Measurements from ENCODE around the gene FCER1A. TPM values are rescaled to one million over a fixed set of nuclear protein-coding genes. Genes with fewer than 3 reads are reported as not detected.

The FCER1A gene
- not detected for total RNA-seq

GRCh38 chr1:159302095-159302494 is at the start of gene FCER1A:
Gene FCER1A, plus strand, starts transcription at chr1:159302336. Its CDS starts 29 bp downstream, at chr1:159302365.
- ChIA-PET CTCF (interaction anchor here (0.6 kb wide), 1 partner anchor 106 kb away, joined by 5 read pairs; no protein-coding TSS in a partner anchor), POLR2A (no interaction called here)
- H3K4me3 Mint-ChIP-seq: no peak within 1 kb of the TSS
- H3K27ac Mint-ChIP-seq: no peak within 1 kb of the TSS
- no peaks in the 10 kb centered on the region for H3K9me3 Mint-ChIP-seq
- H3K27me3 Mint-ChIP-seq: peaks cover 11% of the 10 kb centered on the region
- no peak for DNase-seq
- H3K36me3 Mint-ChIP-seq (ENCODE audit: low read depth): no peaks in the 10 kb centered on the region
- no peaks in the 10 kb centered on the region for H3K4me1 Mint-ChIP-seq

DNA sequence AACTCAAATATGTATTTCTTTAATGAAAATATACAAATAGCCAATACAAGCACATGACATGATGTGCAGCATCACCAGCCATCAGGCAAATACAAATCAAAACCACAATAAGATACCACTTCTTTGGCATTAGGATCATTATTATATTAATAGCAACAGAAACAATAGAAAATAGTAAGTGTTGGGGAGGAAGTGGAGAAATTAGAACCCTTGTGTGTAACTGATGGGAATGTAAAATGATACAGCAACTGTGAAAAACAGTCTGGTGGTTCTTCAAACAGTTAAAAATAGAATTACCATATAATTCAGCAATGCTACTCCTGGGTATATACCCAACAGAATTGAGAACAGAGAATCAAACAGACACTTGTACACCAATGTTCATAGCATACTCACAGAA is 40.8 kb upstream of the FCER1A start:
- H3K36me3 Mint-ChIP-seq (ENCODE audit: low read depth): no peaks in the 10 kb centered on the region
- H3K4me1 Mint-ChIP-seq: peaks cover 1% of the 10 kb centered on the region
- POLR2A ChIA-PET: no interaction called here
- no peak for DNase-seq
- CTCF ChIA-PET: no interaction called here
- no peak overlapping the region for H3K4me3 Mint-ChIP-seq
- no peak overlapping the region for H3K27ac Mint-ChIP-seq
- peaks cover 4% of the 10 kb centered on the region for H3K27me3 Mint-ChIP-seq
- H3K9me3 Mint-ChIP-seq: peaks cover 3% of the 10 kb centered on the region

DNA sequence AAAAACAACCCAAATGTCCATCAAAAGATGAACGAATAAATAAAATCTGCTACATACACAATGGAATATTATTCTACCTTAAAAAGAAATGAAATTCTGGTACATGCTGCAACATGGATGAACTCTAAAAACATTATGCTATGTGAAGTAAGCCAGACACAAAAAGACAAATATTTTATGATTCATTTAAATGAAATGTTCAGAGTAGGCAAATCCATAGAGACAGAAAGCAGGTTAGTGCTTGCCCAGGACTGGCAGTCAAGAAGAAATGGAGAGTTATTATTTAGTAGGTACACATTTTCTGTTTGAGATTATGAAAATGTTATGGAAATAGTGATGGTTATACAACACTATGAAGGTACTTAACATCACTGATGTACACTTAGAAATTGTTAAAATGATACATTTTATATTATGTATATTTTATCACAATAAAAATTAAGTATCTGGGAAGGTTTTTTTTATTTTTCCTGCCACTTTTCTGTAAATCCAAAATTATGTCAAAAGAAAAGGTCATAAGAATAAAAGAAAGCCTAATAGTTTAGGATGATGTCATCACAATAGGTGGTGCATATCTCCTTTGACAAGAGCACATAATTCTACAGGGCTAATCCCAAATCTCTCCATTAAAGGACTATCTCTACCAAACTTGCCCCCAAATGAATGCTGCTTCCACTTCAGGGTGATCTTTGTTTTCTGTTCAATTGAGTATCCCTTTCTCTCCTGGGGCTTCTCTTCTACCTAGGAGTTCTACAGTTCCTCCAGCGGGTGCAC is 40.2 kb upstream of the FCER1A start:
- no peak for DNase-seq
- Mint-ChIP-seq H3K36me3 (ENCODE audit: low read depth) (no peaks in the 10 kb centered on the region), H3K4me1 (peaks cover 7% of the 10 kb centered on the region), H3K27ac (no peak overlapping the region), H3K4me3 (no peak overlapping the region), H3K27me3 (peaks cover 4% of the 10 kb centered on the region), H3K9me3 (peaks cover 5% of the 10 kb centered on the region)
- ChIA-PET POLR2A (no interaction called here), CTCF (no interaction called here)

DNA sequence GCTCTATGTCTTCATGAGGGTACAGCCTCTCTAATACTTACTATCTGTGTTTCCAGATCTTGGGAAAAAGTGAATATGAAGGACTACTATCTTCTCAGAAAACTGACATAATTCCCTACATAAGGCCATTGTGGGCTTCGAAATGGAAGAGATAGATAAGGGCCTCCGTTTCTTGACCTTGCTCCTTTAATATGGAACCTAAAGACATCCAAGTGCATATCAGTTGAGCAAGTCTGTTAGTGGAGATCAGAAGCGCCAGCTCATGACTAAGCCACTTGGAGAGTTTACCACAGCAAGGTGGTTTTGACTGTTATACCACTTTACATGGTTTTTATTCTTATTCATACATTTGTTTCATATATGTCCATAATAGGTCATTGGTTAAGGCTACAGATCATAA is 35.3 kb upstream of the FCER1A start:
- Mint-ChIP-seq H3K4me3 (no peak overlapping the region), H3K4me1 (peaks cover 9% of the 10 kb centered on the region), H3K27me3 (peaks cover 8% of the 10 kb centered on the region), H3K9me3 (peaks cover 3% of the 10 kb centered on the region), H3K27ac (no peak overlapping the region), H3K36me3 (ENCODE audit: low read depth) (no peaks in the 10 kb centered on the region)
- CTCF ChIA-PET: no interaction called here
- DNase-seq: no peak
- POLR2A ChIA-PET: no interaction called here

DNA sequence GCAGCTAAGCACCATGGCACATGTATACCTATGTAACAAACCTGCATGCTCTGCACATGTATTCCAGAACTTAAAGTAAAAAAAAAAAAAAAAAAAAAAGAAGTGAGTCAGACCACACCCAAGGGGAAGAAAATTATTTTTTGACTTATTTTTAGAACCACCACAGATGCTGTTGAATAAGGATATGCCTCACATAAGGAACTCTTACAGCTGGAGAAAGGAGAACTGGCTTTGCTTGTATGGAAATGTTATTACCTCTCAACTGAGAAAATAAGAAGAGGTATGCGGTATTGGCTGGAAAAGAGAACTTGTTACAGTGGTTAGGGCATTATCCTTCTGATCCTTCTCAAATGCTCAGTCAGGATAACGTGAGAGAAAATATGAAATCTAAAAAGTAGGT is 27.5 kb upstream of the FCER1A start:
- Mint-ChIP-seq H3K4me3 (no peak overlapping the region), H3K36me3 (ENCODE audit: low read depth) (no peaks in the 10 kb centered on the region), H3K4me1 (no peaks in the 10 kb centered on the region), H3K27me3 (peaks cover 17% of the 10 kb centered on the region), H3K9me3 (no peaks in the 10 kb centered on the region), H3K27ac (no peak overlapping the region)
- POLR2A ChIA-PET: no interaction called here
- CTCF ChIA-PET: interaction anchor here (0.7 kb wide), 1 partner anchor 247 kb away, joined by 5 read pairs; no protein-coding TSS in a partner anchor
- DNase-seq: no peak

- no peak overlapping the region for H3K4me3 Mint-ChIP-seq
- H3K9me3 Mint-ChIP-seq: no peaks in the 10 kb centered on the region
- DNase-seq: no peak
- ChIA-PET POLR2A (no interaction called here), CTCF (no interaction called here)
- peaks cover 17% of the 10 kb centered on the region for H3K27me3 Mint-ChIP-seq
- no peak overlapping the region for H3K27ac Mint-ChIP-seq
- no peaks in the 10 kb centered on the region for H3K4me1 Mint-ChIP-seq
- no peaks in the 10 kb centered on the region for H3K36me3 Mint-ChIP-seq (ENCODE audit: low read depth)
These were observed 26.2 kb upstream of the FCER1A start for GRCh38 chr1:159275891-159276290.

DNA sequence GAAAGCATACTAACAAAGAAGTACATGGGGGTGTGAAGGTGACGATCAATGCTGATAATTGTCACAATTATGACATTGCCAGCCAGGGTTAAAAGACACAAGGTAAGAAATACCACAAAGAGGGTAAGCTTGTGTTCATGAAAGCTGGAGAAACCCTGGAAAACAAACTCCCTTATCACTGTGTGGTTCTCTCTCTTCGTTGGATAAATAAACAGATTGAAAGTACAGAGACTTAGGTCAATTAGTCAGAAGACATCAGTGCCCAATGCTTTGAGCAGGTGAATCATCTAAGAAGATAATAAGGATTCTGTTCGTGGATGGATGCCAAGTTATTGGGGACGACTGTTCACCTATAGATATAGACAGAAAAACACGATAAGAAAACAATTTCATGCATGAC is 22.4 kb upstream of the FCER1A start:
- no peak for DNase-seq

GRCh38 chr1:159282118-159282517 is 20.0 kb upstream of the FCER1A start:
- Mint-ChIP-seq H3K4me3 (no peak overlapping the region), H3K36me3 (ENCODE audit: low read depth) (no peaks in the 10 kb centered on the region), H3K9me3 (no peaks in the 10 kb centered on the region), H3K27me3 (peaks cover 5% of the 10 kb centered on the region), H3K4me1 (no peaks in the 10 kb centered on the region), H3K27ac (no peak overlapping the region)
- CTCF ChIA-PET: no interaction called here
- POLR2A ChIA-PET: no interaction called here
- no peak for DNase-seq

More for the DNA sequence above, 22.4 kb upstream of the FCER1A start:
- H3K27me3 Mint-ChIP-seq: peaks cover 9% of the 10 kb centered on the region
- H3K4me3 Mint-ChIP-seq: no peak overlapping the region
- POLR2A ChIA-PET: no interaction called here
- no peaks in the 10 kb centered on the region for H3K36me3 Mint-ChIP-seq (ENCODE audit: low read depth)
- no peaks in the 10 kb centered on the region for H3K4me1 Mint-ChIP-seq
- no peak overlapping the region for H3K27ac Mint-ChIP-seq
- CTCF ChIA-PET: no interaction called here
- H3K9me3 Mint-ChIP-seq: no peaks in the 10 kb centered on the region

- Mint-ChIP-seq H3K36me3 (ENCODE audit: low read depth) (no peaks in the 10 kb centered on the region), H3K27me3 (peaks cover 3% of the 10 kb centered on the region), H3K4me1 (no peaks in the 10 kb centered on the region), H3K27ac (no peak overlapping the region), H3K4me3 (no peak overlapping the region), H3K9me3 (no peaks in the 10 kb centered on the region)
- no peak for DNase-seq
- ChIA-PET POLR2A (no interaction called here), CTCF (no interaction called here)
These were observed 13.1 kb upstream of the FCER1A start for GRCh38 chr1:159289060-159289459.

DNA sequence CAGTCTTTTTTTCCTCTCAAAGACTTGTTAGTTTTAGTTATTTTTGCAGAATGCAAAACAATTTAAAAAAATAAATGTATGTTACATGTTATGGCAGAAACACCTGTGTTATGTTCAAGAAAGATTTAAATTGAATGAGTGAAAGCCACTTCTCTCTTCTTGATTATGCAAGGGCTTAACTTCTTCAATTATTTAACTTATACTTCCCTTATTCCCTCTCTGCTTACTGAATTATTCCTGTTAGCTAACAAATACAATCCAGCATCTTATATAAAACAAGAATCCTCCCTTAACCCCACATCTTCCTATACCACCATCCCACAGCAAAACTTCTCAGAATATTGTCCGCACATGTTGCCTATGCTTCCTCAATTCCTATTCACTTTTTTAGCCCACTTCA is 10.7 kb upstream of the FCER1A start:
- no peaks in the 10 kb centered on the region for H3K36me3 Mint-ChIP-seq (ENCODE audit: low read depth)

DNA sequence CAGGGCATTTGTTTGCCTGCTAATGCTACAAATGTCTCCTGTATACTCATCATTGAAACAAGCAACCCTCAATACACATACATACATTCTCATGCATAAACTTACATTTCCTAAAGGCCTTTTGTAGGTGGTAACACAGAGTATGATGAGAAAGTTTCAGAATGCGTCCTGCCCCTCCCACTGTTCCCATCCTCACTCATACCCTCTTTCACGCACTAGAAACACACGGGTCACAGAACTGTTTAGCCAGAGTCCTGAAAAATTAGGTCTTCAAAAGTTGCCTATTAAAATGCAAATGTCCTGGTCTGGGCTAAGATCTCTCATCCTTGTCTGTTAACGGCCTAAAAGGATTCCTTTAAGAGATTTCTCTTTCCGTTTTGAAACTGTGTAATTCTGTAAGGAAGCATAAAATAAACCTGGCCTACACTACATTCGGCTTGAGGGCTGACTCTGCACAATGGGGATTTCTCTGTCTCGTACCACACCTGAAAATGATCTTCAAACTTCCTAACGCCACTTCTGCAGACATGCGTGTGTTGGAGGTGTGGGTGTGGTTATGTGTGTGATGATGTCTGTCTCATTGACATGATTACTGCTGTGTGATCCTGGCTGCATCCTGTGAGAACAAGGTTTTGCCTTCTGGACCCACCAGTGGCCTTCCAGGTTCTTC is 5.3 kb upstream of the FCER1A start:
- H3K36me3 Mint-ChIP-seq (ENCODE audit: low read depth): no peaks in the 10 kb centered on the region
- H3K27me3 Mint-ChIP-seq: peaks cover 7% of the 10 kb centered on the region
- CTCF ChIA-PET: no interaction called here

More for the DNA sequence above, 10.7 kb upstream of the FCER1A start:
- Mint-ChIP-seq H3K4me3 (no peak overlapping the region), H3K4me1 (no peaks in the 10 kb centered on the region), H3K27ac (no peak overlapping the region), H3K27me3 (peaks cover 3% of the 10 kb centered on the region), H3K9me3 (no peaks in the 10 kb centered on the region)
- no peak for DNase-seq
- ChIA-PET POLR2A (no interaction called here), CTCF (no interaction called here)

DNA sequence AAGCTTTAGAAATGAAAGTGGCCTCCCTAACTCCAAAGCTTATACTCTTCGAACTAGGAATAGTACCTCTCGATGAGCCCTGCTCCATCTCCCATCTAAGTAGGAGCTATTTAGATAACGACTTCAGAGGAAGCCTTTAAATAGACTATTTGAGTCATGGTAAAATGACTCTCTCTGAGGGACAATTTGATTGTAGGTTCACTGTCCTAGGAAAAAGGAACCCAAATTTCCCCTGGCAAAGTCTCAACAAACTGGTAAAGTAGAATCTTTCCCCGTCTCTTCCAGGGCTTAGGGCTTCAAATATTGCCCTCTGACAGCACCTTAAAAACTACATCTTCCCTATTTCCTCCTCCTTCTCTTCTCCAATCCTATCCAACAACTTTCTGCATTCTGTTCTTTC is 2.0 kb upstream of the FCER1A start:
- DNase-seq: no peak

More for the DNA sequence above, 5.3 kb upstream of the FCER1A start:
- no peaks in the 10 kb centered on the region for H3K9me3 Mint-ChIP-seq
- H3K27ac Mint-ChIP-seq: no peak overlapping the region
- DNase-seq: no peak
- H3K4me1 Mint-ChIP-seq: no peaks in the 10 kb centered on the region
- no peak overlapping the region for H3K4me3 Mint-ChIP-seq
- POLR2A ChIA-PET: no interaction called here

GRCh38 chr1:159307346-159308020 is 5.3 kb downstream of the FCER1A start:
- Mint-ChIP-seq H3K27ac (no peak overlapping the region), H3K27me3 (peaks cover 5% of the 10 kb centered on the region), H3K4me3 (no peak overlapping the region), H3K9me3 (no peaks in the 10 kb centered on the region), H3K36me3 (ENCODE audit: low read depth) (no peaks in the 10 kb centered on the region), H3K4me1 (no peaks in the 10 kb centered on the region)
- ChIA-PET POLR2A (no interaction called here), CTCF (no interaction called here)
- no peak for DNase-seq

More for the DNA sequence above, 2.0 kb upstream of the FCER1A start:
- H3K27ac Mint-ChIP-seq: no peak overlapping the region
- no peak overlapping the region for H3K4me3 Mint-ChIP-seq
- no peaks in the 10 kb centered on the region for H3K9me3 Mint-ChIP-seq
- H3K4me1 Mint-ChIP-seq: no peaks in the 10 kb centered on the region
- ChIA-PET POLR2A (no interaction called here), CTCF (no interaction called here)
- H3K27me3 Mint-ChIP-seq: peaks cover 9% of the 10 kb centered on the region
- H3K36me3 Mint-ChIP-seq (ENCODE audit: low read depth): no peaks in the 10 kb centered on the region

Data from activated CD4-positive, alpha-beta T cell treated with anti-CD3 and anti-CD28 coated beads, Interleukin-2, amount 10 ng/mL, durations not matched to agents 7 days and 5 days (primary cell).